Measurements from ENCODE around the gene TMPRSS12.
"Not testable (repeated sequence)": the region's sequence is repeated elsewhere in the genome, so short reads cannot be mapped to it uniquely, and the experiment has no call there.

The TMPRSS12 gene

DNA sequence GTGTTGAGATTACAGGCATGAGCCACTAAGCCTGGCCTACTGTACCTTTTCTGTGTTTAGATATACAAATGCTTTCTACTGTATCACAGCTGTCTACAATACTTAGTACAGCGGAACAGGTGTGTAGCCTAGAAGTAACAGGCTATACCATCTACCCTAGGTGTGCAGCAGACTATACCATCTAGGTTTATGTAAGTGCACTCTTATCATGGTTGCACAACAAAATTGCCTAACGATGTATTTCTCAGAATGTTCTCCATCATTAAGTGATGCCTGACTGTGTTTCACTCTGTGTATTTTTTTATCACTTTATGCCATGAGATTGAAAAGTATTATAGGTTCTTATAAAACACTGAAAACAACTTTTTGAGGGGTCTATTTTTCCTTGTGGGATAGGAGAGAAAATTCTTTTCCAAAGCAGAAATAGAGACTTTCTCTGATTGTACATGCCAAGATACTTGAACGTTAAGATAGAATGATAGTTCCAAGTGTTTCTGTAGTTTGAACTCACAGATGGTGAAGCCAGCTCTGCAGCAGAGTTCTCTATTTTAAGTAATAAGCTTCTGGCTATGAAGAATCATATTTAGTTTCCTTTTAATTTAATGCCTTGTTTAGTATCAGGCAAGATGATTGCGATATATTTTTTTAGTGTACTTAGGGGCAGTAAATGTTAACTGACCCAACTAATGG lies 17.0 kb downstream of the TMPRSS12 start:
- no peak for DNase-seq

GRCh38 chr12:50862316-50862715 lies 19.6 kb downstream of the TMPRSS12 start:
- DNase-seq = no peak

GRCh38 chr12:50865266-50865665 lies 22.5 kb downstream of the TMPRSS12 start:
- no peak for DNase-seq

DNA sequence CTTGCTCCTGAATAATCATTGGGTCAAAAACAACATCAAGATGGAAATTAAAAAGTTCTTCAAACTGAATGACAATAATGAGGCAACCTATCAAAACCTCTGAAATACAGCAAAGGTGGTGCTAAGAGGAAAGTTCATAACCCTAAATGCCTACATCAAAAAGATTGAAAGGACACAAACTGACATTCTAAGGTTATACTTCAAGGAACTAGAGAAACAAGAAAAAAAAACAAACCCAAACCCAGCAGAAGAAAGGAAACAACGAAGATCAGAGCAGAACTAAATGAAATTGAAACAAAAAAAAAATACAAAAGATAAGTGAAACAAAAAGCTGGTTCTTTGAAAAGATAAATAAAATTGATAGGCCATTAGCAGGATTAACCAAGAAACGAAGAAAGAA lies 26.2 kb downstream of the TMPRSS12 start:
- not testable (repeated sequence) for DNase-seq

DNA sequence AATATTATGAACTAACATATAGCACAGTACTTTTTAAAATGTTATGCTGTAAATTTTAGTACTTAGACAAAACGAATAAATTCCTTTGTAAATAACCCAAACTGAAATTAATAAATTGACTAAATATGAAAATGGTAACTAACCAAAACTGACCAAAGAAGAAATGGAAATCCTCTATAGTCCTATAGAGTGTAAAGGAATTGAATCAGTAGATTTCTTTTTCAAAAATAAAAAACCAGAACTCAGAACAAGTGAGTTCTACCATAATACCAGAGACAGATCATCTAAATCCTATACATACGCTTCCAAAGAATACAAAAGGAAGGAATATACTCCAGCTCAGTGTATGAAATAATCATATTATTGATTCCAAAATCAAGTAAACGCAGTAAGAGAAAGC lies 39.8 kb downstream of the TMPRSS12 start:
- no peak for DNase-seq

DNA sequence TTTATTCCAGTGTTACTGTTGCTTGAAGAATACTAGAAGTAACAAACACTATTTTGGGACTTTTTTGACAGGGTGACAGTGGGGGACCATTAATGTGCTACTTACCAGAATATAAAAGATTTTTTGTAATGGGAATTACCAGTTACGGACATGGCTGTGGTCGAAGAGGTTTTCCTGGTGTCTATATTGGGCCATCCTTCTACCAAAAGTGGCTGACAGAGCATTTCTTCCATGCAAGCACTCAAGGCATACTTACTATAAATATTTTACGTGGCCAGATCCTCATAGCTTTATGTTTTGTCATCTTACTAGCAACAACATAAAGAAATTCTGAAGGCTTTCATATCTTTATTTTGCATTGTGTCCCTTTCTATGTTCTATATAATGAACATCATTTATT lies 44.5 kb downstream of the TMPRSS12 start:
- no peak for DNase-seq

DNA sequence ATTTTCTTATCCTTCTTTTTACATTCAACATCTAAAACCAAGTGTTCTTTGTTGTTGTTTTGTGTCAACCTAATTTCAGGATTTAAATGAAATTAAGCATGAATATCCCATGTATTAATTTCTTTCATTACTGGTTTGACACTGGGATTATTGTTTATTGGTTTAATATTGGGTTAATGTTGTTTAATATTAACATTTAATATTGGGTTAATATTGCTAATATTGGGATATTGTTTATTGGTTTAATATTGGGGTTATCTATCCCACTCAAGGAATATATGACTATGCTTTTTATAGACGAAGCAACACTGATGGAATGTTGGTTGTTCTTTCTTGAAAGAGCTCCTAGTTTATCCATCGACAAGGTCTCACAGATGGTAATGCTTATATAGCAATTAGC lies 45.9 kb downstream of the TMPRSS12 start:
- no peak for DNase-seq

- DNase-seq = no peak
These were observed 51.5 kb downstream of the TMPRSS12 start for GRCh38 chr12:50894241-50894640.

- DNase-seq = no peak
These were observed 59.0 kb downstream of the TMPRSS12 start for GRCh38 chr12:50901685-50902113.

DNA sequence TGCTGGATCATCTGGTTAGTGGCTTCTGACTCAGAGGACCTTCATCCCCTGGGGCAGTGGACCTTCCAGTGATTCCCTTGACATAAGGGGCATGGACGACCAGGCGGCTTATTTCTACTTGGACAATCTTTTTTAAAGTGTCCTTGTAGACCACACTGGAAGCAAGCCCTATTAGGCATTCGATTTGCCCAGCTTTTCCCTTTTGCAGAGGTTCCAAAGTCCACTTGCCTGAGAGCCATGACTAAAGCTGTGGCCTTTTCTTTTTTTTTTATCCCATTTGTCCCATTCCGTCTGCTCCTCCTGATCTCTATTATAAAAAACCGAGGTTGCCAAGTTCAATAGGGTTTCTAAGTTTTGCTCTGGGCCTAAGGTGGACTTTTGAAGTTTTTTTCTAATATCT lies 65.8 kb downstream of the TMPRSS12 start:
- not testable (repeated sequence) for DNase-seq

DNA sequence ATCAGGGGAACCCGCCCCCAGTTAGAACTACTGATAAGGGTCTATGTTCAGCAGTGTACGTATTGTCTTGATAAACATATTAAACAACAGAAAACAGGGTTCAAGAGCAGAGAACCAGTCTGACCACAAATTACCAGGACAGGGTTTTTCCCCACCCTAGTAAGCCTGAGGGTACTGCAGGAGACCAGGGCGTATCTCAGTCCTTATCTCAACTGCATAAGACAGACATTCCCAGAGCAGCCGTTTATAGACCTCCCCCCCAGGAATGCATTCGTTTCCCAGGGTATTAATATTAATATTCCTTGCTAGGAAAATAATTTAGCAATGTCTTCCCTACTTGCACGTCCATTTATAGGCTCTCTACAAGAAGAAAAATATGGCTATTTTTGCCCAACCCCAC lies 69.6 kb downstream of the TMPRSS12 start:
- not testable (repeated sequence) for DNase-seq

DNA sequence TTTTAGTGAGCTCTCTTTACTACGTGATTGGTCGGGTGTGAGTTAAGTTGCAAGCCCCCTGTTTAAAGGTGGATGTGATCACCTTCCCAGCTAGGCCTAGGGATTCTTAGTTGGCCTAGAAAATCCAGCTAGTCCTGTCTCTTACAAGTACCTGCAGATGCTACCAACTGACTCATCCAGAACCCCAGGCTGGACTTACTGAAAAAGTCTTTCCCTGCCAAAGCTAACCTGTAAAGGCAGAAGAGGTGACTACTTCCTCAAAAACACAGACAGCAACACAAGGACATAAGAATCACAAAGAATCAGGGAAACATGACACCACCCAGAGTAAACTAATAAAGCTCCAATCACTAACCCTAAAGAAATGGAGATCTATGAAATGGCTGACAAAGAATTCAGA lies 70.5 kb downstream of the TMPRSS12 start:
- no peak for DNase-seq

DNA sequence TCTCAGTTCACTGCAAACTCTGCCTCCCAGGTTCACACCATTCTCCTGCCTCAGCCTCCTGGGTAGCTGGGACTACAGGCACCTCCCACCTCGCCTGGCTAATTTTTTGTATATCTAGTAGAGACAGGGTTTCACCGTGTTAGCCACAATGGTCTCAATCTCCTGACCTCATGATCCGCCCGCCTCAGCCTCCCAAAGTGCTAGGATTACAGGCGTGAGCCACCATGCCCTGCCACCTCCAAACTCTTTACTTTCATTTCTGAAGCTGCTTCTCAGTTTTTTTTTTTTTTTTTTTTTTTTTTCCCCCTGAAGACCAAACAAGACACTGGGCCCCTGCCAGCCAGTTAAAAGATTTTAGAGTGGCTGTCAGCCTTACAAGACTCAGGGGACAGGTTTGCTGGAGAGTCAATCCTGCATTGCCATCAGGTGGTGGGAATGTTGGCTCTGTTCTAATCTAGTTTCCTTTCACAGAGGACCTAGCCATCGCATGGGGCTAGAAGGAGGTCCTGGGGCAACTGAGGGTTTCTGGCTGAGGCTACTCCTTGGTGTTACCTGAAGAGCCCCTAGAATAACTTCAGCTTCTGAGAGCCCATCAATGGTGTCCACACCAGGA lies 72.3 kb downstream of the TMPRSS12 start:
- DNase-seq = no peak

DNA sequence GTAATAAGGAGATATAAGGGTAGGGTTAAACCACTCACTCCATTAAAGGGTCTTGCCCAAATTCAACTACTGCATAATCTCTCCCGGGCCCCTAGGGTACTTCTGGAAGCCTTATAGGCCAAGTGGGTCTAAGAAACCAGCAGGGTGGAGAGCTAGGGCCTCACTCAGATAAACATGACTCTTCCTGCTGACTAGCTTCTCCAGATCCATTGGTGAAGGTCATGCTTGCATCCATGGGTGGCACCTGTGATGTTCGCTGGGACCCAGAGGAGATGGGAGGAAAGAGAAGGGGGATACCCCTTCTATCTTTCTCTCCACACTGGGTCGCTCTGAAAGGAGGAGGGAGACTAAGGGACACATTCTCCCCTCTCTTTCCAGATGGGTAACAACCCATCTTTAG lies 73.6 kb downstream of the TMPRSS12 start:
- no peak for DNase-seq

- no peak for DNase-seq
These were observed 76.0 kb downstream of the TMPRSS12 start for GRCh38 chr12:50918584-50919316.

GRCh38 chr12:50922820-50923219 lies 80.1 kb downstream of the TMPRSS12 start:
- peak in 3 of 14 donors; percentile 5 to 46 (median 31) for DNase-seq

GRCh38 chr12:50923361-50924130 lies 80.8 kb downstream of the TMPRSS12 start:
- DNase-seq = peak in 5 of 14 donors; percentile 9 to 69 (median 49)

DNA sequence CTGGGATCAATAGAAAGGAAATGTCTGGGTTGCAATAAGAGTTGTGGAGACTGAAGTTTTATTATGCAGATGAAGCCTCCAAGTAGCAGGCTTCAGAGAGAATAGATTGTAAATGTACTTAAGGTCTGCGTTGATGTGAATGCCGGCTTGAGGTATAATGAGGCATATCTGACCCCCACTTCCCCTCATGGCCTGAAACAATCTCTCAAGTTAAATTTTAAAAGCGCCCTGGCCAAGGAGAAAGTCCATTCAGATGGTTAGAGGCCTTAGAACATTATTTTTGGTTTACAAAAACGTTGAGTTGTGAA lies 81.4 kb downstream of the TMPRSS12 start:
- DNase-seq = peak in 3 of 14 donors; percentile 54 to 82 (median 58)

DNA sequence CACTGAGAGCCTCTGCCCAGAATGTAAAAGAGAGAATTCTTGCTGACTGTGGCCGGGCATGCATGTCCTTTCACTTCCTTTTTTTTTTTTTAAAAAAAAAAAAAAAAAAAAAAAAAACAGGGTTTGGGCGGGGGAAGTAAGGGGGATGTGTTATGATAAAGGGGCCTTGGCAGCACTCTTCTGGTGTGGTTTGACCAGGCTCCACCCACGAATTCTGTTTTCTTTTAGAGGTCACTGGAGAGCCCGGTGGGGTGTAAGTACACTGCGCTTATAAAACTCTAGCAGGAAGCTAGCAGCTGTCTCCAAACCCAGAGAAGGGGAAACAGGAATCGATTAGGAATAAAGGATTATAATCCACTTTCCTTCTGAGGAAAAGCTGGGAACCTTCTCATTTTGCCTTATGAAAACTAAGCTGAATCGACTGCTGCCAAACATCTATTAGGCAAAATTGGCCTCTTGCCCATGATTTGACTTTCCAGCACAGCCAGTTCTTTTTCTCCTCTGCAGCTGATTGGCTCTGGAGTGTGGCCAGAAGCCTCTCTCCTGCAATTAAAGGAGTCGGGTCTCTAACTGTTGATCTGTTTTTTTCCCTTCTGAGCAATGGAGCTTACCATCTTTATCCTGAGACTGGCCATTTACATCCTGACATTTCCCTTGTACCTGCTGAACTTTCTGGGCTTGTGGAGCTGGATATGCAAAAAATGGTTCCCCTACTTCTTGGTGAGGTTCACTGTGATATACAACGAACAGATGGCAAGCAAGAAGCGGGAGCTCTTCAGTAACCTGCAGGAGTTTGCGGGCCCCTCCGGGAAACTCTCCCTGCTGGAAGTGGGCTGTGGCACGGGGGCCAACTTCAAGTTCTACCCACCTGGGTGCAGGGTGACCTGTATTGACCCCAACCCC lies 82.0 kb downstream of the TMPRSS12 start:
- peak in 13 of 14 donors; percentile 38 to 98 (median 84) for DNase-seq

DNA sequence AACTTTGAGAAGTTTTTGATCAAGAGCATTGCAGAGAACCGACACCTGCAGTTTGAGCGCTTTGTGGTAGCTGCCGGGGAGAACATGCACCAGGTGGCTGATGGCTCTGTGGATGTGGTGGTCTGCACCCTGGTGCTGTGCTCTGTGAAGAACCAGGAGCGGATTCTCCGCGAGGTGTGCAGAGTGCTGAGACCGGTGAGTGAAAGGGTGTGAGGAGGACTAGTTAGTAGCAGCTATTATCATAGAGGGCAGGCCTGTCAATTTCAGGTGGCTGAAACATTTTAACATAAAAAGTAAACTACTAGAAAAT lies 82.6 kb downstream of the TMPRSS12 start:
- DNase-seq = peak in 2 of 14 donors; percentile 59 to 73

DNA sequence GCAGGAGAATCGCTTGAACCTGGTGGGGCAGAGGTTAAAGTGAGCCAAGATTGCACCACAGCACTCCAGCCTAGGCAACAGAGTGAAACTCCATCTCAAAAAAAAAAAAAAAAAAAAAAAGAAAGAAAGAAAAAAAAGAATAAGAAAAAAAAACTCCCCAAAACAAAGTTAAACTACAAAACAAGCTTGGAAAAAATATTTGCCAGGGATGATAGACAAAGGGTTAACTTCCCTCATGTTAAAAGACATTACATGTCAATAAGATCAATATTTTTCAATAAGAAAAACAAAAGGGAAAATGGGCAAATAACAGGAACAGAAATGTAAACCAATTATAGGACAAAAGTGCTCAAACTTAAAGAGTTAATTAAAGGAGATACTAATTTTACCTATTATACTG lies 83.2 kb downstream of the TMPRSS12 start:
- no peak for DNase-seq

- peak in 1 of 14 donors; percentile 11 for DNase-seq
These were observed 83.7 kb downstream of the TMPRSS12 start for GRCh38 chr12:50926415-50926814.

All from C1 segment of cervical spinal cord (tissue), 14 donors.